ENCODE measurements around the gene SV2B.

The SV2B gene

DNA sequence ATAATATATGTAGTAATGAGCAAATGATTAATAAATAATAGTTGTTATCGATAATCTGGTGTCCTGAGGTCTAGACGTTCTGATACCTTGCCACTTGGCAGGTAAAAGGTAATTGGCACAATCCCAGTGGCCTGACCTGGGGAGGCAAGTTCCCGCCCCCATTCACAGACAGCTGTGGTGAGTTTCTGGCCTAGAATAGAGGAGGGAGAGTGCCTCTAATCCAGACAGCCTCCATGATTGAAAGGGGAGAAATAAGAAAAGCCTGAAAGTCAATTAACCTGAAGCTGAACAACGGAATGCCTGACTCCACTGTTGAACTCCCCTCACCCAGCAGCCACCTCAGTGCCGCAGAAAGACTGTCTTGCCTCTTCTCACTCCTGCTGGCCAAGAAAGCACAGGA, 38.1 kb upstream of the SV2B start:
- no peaks in the 10 kb centered on the region for H3K36me3 ChIP-seq
- DNase-seq, result no peak
- no peak overlapping the region for H3K4me3 ChIP-seq (ENCODE audit: low read depth, low read length)
- H3K27me3 ChIP-seq, result peaks cover 20% of the 10 kb centered on the region
- TF ChIP-seq, protein P1, sequence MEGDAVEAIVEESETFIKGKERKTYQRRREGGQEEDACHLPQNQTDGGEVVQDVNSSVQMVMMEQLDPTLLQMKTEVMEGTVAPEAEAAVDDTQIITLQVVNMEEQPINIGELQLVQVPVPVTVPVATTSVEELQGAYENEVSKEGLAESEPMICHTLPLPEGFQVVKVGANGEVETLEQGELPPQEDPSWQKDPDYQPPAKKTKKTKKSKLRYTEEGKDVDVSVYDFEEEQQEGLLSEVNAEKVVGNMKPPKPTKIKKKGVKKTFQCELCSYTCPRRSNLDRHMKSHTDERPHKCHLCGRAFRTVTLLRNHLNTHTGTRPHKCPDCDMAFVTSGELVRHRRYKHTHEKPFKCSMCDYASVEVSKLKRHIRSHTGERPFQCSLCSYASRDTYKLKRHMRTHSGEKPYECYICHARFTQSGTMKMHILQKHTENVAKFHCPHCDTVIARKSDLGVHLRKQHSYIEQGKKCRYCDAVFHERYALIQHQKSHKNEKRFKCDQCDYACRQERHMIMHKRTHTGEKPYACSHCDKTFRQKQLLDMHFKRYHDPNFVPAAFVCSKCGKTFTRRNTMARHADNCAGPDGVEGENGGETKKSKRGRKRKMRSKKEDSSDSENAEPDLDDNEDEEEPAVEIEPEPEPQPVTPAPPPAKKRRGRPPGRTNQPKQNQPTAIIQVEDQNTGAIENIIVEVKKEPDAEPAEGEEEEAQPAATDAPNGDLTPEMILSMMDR (IDR thresholded peaks at IDR 0.05; ENCODE audit: low read depth, low read length), result no peak
- H3K9me3 ChIP-seq, result no peaks in the 10 kb centered on the region
- H3K4me1 ChIP-seq, result no peaks in the 10 kb centered on the region

- Histone ChIP-seq H3K4me3 (ENCODE audit: low read depth, low read length) (no peak overlapping the region), H3K4me1 (no peaks in the 10 kb centered on the region), H3K27me3 (peaks cover 13% of the 10 kb centered on the region), H3K36me3 (no peaks in the 10 kb centered on the region), H3K9me3 (no peaks in the 10 kb centered on the region)
- no peak for DNase-seq
- TF ChIP-seq, protein P1 (IDR thresholded peaks at IDR 0.05; ENCODE audit: low read depth, low read length), result no peak
These were observed 34.6 kb upstream of the SV2B start for GRCh38 chr15:91065505-91065904.

DNA sequence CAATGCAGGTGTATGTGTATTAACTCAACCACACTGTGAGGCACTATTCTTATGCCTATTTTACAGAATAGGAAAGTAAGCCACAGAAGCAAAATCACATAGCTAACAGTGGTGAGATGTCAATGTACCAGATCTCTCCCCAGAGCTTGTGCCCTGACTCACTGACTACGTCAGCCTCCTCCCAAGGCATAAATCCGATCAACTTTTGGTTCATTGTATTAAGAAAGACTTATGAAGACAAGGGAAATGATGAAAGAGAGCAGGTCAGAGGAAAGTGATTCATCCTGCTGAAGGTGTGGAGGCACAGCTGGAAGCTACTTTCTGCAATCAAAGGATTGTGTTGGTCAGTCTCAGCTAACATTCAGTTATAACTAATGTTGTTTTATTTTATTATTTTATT, 33.0 kb upstream of the SV2B start:
- Histone ChIP-seq H3K9me3 (no peaks in the 10 kb centered on the region), H3K27me3 (peaks cover 24% of the 10 kb centered on the region), H3K4me3 (ENCODE audit: low read depth, low read length) (no peak overlapping the region), H3K36me3 (no peaks in the 10 kb centered on the region), H3K4me1 (no peaks in the 10 kb centered on the region)
- DNase-seq, result no peak
- TF ChIP-seq, protein P1 (IDR thresholded peaks at IDR 0.05; ENCODE audit: low read depth, low read length), result no peak

GRCh38 chr15:91068436-91068835, 31.6 kb upstream of the SV2B start:
- peaks cover 24% of the 10 kb centered on the region for H3K27me3 ChIP-seq

GRCh38 chr15:91068966-91069365, 31.1 kb upstream of the SV2B start:
- no peak for DNase-seq
- TF ChIP-seq, protein P1 (IDR thresholded peaks at IDR 0.05; ENCODE audit: low read depth, low read length), result peak; percentile 23; the same call in 1 of the 2 replicates
- H3K27me3 ChIP-seq, result peaks cover 24% of the 10 kb centered on the region
- H3K9me3 ChIP-seq, result no peaks in the 10 kb centered on the region
- H3K4me3 ChIP-seq (ENCODE audit: low read depth, low read length), result no peak overlapping the region
- no peaks in the 10 kb centered on the region for H3K4me1 ChIP-seq
- H3K36me3 ChIP-seq, result no peaks in the 10 kb centered on the region

More at GRCh38 chr15:91068436-91068835, 31.6 kb upstream of the SV2B start:
- Histone ChIP-seq H3K4me1 (no peaks in the 10 kb centered on the region), H3K4me3 (ENCODE audit: low read depth, low read length) (no peak overlapping the region), H3K9me3 (no peaks in the 10 kb centered on the region), H3K36me3 (no peaks in the 10 kb centered on the region)
- DNase-seq, result no peak
- TF ChIP-seq, protein P1 (IDR thresholded peaks at IDR 0.05; ENCODE audit: low read depth, low read length), result no peak

DNA sequence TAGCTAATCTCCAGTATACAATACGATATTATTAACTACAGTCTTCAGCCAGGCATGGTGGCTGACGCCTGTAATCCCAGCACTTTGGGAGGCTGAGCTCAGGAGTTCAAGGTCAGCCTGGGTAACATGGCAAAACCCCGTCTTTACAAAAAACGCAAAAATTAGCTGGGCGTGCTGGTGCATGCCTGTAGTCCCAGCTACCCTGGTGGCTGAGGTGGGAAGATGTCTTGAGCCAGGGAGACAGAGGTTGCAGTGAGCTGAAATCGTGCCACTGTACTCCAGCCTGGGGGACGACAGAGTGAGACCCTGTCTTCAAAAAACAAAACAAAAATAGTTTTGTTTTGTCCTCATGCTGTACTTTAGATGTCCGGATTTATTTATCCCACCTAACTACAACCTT, 29.2 kb upstream of the SV2B start:
- no peak for DNase-seq
- H3K4me3 ChIP-seq (ENCODE audit: low read depth, low read length), result no peak overlapping the region
- TF ChIP-seq, protein P1 (IDR thresholded peaks at IDR 0.05; ENCODE audit: low read depth, low read length), result no peak

More for the DNA sequence above, 29.2 kb upstream of the SV2B start:
- no peaks in the 10 kb centered on the region for H3K36me3 ChIP-seq
- H3K4me1 ChIP-seq, result no peaks in the 10 kb centered on the region
- no peaks in the 10 kb centered on the region for H3K9me3 ChIP-seq
- peaks cover 24% of the 10 kb centered on the region for H3K27me3 ChIP-seq

Measured in BE2C (cell line).